VCaP (cell line): ENCODE measurements around the gene GAS2L1.

Experiments
- H3K27ac ChIP-seq: fragments of 450-650 bp; 2 replicates; pipeline ENCODE4 v1.5.1; 2017
- TF ChIP-seq, protein P1 (sequence below): fragments of 450-650 bp; conservative IDR thresholded peaks from 2 replicates; pipeline ENCODE4 v1.5.1; 2017; ENCODE audit warnings: mild to moderate bottlenecking, moderate library complexity

GAS2L1 gene

GRCh38 chr22:29320546-29320945, 14.1 kb downstream of the GAS2L1 start:
- H3K27ac ChIP-seq = no peak overlapping the region
- TF ChIP-seq, protein P1, sequence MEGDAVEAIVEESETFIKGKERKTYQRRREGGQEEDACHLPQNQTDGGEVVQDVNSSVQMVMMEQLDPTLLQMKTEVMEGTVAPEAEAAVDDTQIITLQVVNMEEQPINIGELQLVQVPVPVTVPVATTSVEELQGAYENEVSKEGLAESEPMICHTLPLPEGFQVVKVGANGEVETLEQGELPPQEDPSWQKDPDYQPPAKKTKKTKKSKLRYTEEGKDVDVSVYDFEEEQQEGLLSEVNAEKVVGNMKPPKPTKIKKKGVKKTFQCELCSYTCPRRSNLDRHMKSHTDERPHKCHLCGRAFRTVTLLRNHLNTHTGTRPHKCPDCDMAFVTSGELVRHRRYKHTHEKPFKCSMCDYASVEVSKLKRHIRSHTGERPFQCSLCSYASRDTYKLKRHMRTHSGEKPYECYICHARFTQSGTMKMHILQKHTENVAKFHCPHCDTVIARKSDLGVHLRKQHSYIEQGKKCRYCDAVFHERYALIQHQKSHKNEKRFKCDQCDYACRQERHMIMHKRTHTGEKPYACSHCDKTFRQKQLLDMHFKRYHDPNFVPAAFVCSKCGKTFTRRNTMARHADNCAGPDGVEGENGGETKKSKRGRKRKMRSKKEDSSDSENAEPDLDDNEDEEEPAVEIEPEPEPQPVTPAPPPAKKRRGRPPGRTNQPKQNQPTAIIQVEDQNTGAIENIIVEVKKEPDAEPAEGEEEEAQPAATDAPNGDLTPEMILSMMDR = peak; percentile 58

DNA sequence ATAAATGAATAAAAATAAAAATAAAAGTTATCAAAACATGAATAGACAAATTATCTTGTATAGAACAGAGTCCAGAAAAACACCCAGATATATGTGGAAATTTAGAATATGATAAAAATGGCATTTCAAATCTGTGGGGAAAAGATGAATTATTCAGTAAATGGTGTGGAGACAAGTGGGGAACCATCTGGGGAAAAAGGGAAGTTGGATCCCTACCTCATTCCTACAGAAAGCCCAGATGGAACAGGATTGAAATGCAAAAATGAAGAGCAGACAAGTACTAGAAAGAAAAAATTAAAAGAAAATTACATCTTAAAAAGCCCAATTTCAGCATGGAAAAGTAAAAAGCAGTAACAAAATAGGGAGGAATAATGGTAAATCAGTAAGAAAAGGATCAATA, 17.2 kb downstream of the GAS2L1 start:
- no peak overlapping the region for H3K27ac ChIP-seq
- TF ChIP-seq, protein P1 = no peak

- no peak overlapping the region for H3K27ac ChIP-seq
- TF ChIP-seq, protein P1 = no peak
Measured at GRCh38 chr22:29325356-29325755, 18.9 kb downstream of the GAS2L1 start.

DNA sequence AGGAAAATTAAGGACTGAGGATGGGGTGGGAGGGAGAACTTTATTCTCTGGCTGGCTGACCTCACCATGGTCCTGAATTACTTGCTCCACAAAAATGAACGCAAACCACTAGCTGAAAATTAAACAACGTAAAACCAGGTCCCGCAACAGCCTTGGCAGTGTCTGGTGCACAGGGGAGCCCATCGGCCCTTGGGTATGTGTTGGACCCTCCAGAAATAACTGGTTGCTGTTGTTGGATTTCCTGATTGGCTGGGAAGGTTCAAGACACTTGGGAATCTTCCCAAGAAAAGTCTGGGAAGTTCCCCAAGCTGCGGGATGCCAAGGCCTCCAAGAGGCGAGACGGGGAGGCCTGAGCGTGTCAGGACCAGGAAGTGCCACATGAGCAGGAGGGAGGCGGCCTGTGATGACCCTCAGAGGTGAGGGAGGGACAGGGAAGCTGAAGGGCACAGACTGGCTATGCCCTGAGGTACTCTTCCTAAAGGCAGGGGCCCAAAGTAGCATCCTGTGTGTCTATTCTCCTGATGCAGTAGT, 19.4 kb downstream of the GAS2L1 start:
- TF ChIP-seq, protein P1 = no peak
- H3K27ac ChIP-seq = no peak overlapping the region

DNA sequence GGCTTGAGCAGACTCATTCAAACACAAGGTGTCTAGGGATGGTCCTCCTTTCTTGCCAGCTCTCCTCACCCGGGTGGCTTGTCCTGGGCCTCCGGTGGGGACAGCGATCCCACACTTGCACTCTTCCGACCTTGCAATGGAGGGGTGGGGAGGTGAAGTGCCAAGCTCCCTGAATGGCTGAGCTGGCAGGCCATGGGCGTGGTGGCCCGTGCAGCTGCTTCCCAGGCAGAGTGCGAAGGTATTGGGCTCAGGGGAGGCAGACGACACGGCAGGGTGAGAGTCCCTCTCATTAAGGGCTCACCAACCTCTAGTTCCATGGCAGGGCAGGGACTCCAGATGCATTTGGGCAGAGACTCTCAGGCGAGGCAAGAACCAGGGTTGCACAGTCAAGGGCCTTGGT, 20.0 kb downstream of the GAS2L1 start:
- no peak overlapping the region for H3K27ac ChIP-seq
- TF ChIP-seq, protein P1 = no peak

DNA sequence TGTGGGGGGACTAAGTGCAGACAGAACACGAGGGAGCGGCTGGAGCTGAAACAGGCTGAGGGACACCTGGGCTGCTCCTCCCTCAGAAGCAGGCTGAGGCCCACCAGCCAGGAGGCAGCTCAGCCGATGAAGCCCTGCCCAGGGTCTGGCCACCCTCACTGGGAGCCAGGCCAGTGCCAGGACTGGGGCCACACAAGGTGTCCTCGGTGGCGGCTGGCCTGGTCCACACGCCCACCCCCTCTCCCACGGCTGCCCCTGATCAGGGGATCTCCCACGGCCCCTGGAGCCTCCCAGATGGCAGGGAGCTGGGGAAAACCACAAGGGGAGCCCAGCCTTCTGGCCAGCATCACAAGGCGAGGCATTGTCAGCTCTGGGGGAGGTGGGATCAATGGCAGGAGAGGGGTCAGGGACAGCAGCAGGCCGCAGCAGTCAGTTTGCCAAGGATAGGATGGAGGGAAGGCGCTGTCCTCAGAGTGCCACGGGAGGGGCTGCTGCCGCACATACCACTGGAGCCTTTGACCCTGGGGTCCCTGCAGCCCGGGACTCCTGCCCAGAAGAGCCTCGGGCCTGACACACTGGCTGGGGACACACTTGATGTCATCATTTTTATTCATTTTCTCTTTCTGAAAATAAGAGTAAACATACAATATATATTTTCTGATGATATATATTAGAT, 20.8 kb downstream of the GAS2L1 start:
- TF ChIP-seq, protein P1 = no peak
- H3K27ac ChIP-seq = no peak overlapping the region

DNA sequence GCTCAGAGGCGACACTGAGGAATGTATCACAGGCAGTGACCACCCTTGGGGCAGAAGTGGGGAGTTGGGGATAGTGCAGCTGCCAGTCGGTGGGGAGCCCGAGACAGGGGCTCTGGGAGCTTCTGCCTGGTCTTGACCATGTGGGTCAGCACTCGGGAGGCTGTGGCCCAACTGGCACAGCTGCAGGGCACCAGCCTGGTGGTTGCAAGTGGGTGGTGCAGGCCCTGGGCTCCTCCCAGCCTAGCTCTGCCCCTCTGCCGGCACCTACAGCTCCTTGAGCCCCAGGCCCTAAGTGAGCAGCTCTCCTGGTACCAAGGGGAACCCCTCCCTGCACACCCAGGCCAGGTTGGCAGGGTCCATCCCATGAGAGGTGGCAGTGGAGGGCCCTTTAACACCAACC, 21.6 kb downstream of the GAS2L1 start:
- no peak overlapping the region for H3K27ac ChIP-seq
- TF ChIP-seq, protein P1 = no peak
